Parathyroid adenoma (tissue), 2 donors: ENCODE data around the gene FREM1.

Source experiments
- H2AFZ ChIP-seq: fragments of 300-600 bp; sonication (generic); one replicate; pipeline ENCODE4 v1.7.0; 2017; ENCODE audit warnings: antibody characterized with exemption, mild to moderate bottlenecking
- H3K27ac ChIP-seq: fragments of 300-600 bp; sonication (generic); one replicate; pipeline ENCODE4 v1.7.0; 2017
- H3K27me3 ChIP-seq: fragments of 300-600 bp; sonication (generic); one replicate; pipeline ENCODE4 v1.7.0; 2017; ENCODE audit warnings: low read length; ENCODE audit not compliant: control insufficient read depth, insufficient read depth
- H3K36me3 ChIP-seq: fragments of 300-600 bp; sonication (generic); one replicate; pipeline ENCODE4 v1.7.0; 2017; ENCODE audit warnings: low read length; ENCODE audit not compliant: control insufficient read depth, insufficient read depth
- H3K4me1 ChIP-seq: fragments of 300-600 bp; sonication (generic); one replicate; pipeline ENCODE4 v1.7.0; 2017; ENCODE audit warnings: control low read depth
- H3K4me2 ChIP-seq: fragments of 300-600 bp; sonication (generic); one replicate; pipeline ENCODE4 v1.7.0; 2017; ENCODE audit warnings: low read length
- H3K4me3 ChIP-seq: fragments of 300-600 bp; sonication (generic); one replicate; pipeline ENCODE4 v1.7.0; 2017; ENCODE audit warnings: low read depth, low read length
- H3K79me2 ChIP-seq: fragments of 300-600 bp; sonication (generic); one replicate; pipeline ENCODE4 v1.7.0; 2017; ENCODE audit warnings: control low read depth
- H3K9ac ChIP-seq: fragments of 300-600 bp; sonication (generic); one replicate; pipeline ENCODE4 v1.7.0; 2017; ENCODE audit warnings: mild to moderate bottlenecking
- H3K9me3 ChIP-seq: fragments of 300-600 bp; sonication (generic); one replicate; pipeline ENCODE4 v1.7.0; 2017; ENCODE audit warnings: low read length; ENCODE audit not compliant: control insufficient read depth
- TF ChIP-seq, protein P1 (sequence below): fragments of 300-600 bp; sonication (generic); IDR thresholded peaks from one replicate; pipeline ENCODE4 v1.7.0; 2017; ENCODE audit warnings: antibody characterized with exemption, mild to moderate bottlenecking
- donor health status: primary hyperparathyroidism.

The FREM1 gene

DNA sequence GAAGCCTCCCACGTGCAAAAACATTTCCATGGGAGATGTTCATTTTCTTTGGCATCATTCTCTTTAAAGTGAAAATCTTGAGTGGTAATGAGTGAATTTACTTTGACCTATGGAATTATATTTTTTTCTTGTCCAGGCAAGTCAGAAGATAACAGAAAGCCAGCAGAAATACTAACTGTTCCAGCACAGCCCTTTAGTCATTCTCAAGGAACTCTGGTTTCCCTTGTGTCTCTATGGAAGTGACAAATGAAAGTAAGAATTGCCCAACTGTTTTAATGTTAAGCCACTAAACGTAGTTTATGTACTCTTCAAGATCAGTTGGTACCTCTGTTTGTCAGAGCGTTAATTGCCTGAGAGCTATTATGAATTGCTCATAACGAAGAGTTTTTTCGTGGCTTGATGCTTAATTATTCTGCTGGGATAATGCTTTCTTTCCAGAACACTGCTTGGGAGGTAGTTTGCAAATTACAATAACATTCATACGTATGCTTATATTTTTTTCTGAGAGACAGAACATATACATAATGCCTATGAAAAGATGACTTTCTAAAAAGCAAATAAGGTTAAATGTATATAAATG lies 103.2 kb downstream of the FREM1 start:
- TF ChIP-seq, protein P1, sequence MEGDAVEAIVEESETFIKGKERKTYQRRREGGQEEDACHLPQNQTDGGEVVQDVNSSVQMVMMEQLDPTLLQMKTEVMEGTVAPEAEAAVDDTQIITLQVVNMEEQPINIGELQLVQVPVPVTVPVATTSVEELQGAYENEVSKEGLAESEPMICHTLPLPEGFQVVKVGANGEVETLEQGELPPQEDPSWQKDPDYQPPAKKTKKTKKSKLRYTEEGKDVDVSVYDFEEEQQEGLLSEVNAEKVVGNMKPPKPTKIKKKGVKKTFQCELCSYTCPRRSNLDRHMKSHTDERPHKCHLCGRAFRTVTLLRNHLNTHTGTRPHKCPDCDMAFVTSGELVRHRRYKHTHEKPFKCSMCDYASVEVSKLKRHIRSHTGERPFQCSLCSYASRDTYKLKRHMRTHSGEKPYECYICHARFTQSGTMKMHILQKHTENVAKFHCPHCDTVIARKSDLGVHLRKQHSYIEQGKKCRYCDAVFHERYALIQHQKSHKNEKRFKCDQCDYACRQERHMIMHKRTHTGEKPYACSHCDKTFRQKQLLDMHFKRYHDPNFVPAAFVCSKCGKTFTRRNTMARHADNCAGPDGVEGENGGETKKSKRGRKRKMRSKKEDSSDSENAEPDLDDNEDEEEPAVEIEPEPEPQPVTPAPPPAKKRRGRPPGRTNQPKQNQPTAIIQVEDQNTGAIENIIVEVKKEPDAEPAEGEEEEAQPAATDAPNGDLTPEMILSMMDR: no peak
- no peaks in the 10 kb centered on the region for H3K27me3 ChIP-seq

DNA sequence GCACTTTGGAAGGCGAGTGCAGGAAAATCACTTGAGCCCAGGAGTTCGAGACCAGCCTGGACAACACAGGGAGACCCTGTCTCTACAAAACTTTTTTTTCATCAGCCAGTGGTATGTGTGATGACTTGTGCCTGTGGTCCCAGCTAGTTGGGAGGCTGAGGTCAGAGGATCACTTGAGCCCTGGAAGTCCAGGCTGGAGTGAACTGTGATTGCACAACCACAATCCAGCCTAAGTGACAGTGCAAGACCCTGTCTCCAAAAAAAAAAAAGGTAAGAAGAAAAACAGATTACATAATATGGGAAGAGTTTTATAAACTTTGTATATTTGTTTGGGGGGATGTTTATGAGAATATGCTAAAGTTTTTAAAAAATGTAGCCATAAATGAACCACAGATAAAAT lies 111.2 kb downstream of the FREM1 start:
- H3K4me1 ChIP-seq: no peaks in the 10 kb centered on the region
- no peak overlapping the region for H3K9ac ChIP-seq
- H2AFZ ChIP-seq: no peak overlapping the region
- H3K27ac ChIP-seq: no peak overlapping the region
- TF ChIP-seq, protein P1: no peak
- no peak overlapping the region for H3K4me2 ChIP-seq
- no peaks in the 10 kb centered on the region for H3K27me3 ChIP-seq
- H3K79me2 ChIP-seq: no peaks in the 10 kb centered on the region
- no peaks in the 10 kb centered on the region for H3K9me3 ChIP-seq
- H3K4me3 ChIP-seq: no peak overlapping the region
- H3K36me3 ChIP-seq: no peaks in the 10 kb centered on the region

More for the DNA sequence above, 103.2 kb downstream of the FREM1 start:
- Histone ChIP-seq H3K4me1 (no peaks in the 10 kb centered on the region), H3K36me3 (no peaks in the 10 kb centered on the region), H3K4me2 (no peak overlapping the region), H3K4me3 (no peak overlapping the region), H3K9ac (no peak overlapping the region), H3K9me3 (no peaks in the 10 kb centered on the region), H2AFZ (no peak overlapping the region), H3K79me2 (no peaks in the 10 kb centered on the region), H3K27ac (no peak overlapping the region)

DNA sequence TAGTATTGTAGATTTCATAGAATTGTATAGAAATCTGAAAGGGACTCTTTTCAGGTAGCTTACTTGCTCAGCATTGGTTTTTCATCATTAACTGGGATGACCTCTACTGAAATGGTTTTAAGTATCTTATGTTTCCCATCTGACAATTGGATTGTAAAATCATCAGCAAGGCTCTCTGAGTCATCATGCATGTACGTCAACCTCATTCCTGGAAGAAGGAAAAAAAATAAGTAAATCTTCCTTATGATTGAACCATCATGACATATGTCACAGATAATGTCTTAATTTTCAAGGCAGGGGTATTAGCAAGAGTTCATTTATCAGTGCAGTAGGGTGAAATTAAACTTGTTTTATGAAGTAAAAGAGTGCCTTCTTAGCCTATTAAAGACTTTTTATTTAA lies 112.8 kb downstream of the FREM1 start:
- Histone ChIP-seq H3K4me1 (no peaks in the 10 kb centered on the region), H3K27me3 (no peaks in the 10 kb centered on the region), H3K36me3 (no peaks in the 10 kb centered on the region), H3K9me3 (no peaks in the 10 kb centered on the region), H2AFZ (no peak overlapping the region), H3K79me2 (no peaks in the 10 kb centered on the region), H3K27ac (no peak overlapping the region), H3K4me3 (no peak overlapping the region), H3K9ac (no peak overlapping the region), H3K4me2 (no peak overlapping the region)
- TF ChIP-seq, protein P1: no peak

DNA sequence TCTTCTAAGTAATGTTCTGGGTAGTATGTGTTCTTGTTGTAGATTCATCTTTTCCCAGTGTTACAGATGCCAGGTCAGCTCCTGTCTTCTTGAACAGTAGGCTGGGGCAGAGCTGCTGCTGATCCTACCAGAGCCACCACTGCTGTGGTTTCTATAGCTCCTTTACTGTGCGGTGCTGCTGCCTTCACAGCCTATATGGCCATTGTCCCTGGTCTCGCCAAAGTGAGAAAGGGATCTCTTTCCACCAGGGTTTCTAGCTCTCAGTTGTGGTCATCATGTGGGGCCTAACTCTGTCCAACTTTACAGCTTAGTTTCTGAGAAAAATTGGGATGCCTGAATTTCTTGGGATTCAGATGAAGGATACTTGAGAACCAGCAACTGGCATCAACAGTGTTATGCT lies 116.8 kb downstream of the FREM1 start:
- no peaks in the 10 kb centered on the region for H3K4me1 ChIP-seq
- no peak overlapping the region for H2AFZ ChIP-seq
- no peak overlapping the region for H3K4me3 ChIP-seq
- H3K9me3 ChIP-seq: no peaks in the 10 kb centered on the region
- no peak overlapping the region for H3K9ac ChIP-seq
- no peaks in the 10 kb centered on the region for H3K36me3 ChIP-seq
- no peak overlapping the region for H3K27ac ChIP-seq
- TF ChIP-seq, protein P1: no peak
- H3K4me2 ChIP-seq: no peak overlapping the region
- H3K79me2 ChIP-seq: no peaks in the 10 kb centered on the region
- H3K27me3 ChIP-seq: no peaks in the 10 kb centered on the region

DNA sequence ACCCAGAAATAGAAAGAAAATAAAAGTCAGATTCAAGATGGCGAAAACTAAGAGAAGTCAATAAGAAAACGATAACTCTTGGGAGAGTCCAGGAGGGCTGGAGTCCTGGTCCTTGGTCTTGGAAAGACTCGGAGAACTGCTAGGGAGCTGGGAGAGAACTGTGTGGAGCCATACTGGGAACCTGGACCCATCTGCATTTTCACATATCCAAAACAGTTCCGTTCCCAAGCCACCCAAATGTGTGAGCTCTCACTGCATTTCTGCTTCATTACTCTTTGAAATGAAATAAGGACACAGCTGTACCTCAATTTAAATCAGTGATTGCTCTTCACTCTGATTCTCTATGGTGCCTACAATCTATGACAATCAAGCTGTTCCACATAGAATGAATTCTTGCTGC lies 119.6 kb downstream of the FREM1 start:
- TF ChIP-seq, protein P1: no peak
- Histone ChIP-seq H3K4me1 (no peaks in the 10 kb centered on the region), H3K27me3 (no peaks in the 10 kb centered on the region), H2AFZ (no peak overlapping the region), H3K79me2 (no peaks in the 10 kb centered on the region), H3K4me2 (no peak overlapping the region), H3K9me3 (no peaks in the 10 kb centered on the region), H3K36me3 (no peaks in the 10 kb centered on the region), H3K9ac (no peak overlapping the region), H3K4me3 (no peak overlapping the region), H3K27ac (no peak overlapping the region)
